ENCODE results near the gene SLC5A12.

The SLC5A12 gene

GRCh38 chr11:26717771-26718170 lies 4.1 kb downstream of the SLC5A12 start:
- DNase-seq: no peak

DNA sequence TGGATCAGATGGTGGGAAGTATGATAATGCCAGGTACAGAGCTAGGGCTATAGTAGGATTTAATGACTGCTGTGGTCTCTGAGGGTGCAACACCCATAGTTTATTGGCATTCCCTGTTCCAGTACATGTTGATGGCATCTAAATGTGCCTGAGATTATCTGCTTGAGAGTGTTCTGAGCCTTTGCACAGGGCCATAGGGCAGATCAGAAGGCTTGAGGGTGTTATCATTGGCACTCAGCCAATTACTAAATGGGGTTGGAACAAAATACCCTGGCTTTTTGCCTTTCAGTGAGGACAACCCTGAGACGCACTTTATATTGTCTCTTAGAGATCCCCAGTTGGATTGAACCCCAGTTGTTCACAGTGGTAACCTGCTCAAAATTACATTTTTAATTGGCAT lies 6.7 kb downstream of the SLC5A12 start:
- no peak for DNase-seq

GRCh38 chr11:26712497-26712896 lies 9.4 kb downstream of the SLC5A12 start:
- no peak for DNase-seq

GRCh38 chr11:26710489-26710888 lies 11.4 kb downstream of the SLC5A12 start:
- DNase-seq: no peak

GRCh38 chr11:26708736-26709456 lies 13.0 kb downstream of the SLC5A12 start:
- no peak for DNase-seq

DNA sequence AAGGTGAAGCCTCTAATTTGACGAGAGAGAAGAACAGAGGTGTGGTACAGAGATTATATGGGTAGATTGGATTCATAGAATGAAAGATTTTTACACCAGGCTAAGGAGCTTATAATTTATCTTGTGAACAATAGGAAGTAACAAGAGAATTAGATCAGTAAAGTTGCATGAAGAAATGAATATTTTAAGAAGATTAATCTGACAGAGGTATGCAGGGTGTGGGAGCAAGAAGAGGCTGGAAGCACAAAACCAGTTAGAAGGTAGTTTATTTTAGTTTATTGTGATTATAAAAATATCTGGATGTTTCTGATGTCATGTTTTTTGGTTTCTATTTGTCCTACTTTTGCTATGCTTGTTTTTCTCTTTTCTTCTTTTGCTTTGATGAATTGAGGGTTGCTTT lies 15.7 kb downstream of the SLC5A12 start:
- DNase-seq: no peak

DNA sequence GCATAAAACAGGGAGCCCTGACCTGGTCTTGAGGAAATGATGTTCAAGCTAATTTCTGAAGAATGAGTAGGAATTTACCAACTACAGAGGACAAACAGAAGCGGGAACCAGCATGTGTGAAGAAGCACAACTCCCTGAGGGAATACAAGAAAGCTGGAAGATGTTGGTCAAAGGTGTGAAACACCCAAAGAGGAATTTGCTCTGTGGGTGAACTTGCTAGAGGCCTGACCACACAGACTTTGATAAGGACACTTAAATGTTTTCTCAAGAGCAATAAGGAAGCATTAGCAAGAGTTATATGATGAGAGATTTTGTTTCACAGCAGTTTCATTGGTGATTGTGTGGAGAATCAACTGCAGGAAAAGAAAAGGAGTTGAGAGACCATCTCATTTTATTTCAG lies 17.6 kb downstream of the SLC5A12 start:
- DNase-seq: no peak

DNA sequence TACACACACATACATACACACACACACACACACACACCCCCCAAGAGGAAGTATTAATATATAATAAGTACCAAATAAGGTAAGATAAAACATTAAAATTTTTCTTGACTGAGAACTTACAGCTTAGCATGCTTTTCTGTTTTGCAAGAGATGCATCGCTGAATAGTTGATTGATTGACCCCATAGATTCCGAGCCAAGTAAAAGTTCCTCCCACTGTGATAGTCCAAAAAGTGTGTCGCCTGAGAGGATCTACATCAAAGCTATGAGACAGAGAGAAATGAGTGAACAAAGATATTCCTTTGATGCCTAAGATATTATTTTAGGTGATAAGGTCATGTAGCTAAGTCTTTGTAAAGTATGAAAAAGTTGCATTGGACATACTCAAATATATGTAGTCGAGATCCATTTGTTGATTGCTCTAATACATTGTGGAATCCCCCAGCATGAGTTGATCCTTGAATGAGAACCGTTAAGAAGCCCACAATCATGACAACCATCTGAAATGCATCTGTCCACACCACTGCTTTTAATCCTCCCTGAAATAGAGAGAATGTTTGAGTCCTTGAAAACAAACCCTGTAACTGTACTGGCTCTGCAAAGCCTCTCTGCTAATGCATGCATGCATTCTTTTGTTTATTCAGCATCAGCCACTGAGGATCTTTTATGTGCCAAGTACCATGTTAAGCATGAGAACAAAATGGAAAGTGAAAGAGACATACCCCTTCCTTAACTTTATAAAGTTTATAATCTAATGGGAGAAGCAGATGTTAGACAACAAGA lies 18.3 kb downstream of the SLC5A12 start:
- no peak for DNase-seq

DNA sequence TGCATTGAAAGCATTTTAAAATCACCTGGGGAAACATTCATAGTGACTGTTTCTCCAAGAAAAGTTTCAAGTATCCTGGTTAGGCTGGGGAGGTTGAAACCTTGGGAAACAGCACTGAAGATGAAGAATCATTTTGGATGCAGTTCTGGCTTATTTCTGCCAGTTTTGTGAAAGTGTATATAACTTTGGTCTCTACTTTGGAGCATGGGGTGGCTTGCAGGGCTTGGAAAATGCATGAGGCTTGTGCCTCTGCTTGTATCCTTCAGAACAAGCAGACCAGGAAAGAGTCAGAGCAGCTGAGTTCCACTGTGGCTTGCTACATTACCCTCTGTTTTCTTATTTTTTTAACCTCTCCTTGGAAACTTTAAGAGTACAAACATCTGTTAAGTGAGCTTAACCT lies 19.5 kb downstream of the SLC5A12 start:
- DNase-seq: no peak

DNA sequence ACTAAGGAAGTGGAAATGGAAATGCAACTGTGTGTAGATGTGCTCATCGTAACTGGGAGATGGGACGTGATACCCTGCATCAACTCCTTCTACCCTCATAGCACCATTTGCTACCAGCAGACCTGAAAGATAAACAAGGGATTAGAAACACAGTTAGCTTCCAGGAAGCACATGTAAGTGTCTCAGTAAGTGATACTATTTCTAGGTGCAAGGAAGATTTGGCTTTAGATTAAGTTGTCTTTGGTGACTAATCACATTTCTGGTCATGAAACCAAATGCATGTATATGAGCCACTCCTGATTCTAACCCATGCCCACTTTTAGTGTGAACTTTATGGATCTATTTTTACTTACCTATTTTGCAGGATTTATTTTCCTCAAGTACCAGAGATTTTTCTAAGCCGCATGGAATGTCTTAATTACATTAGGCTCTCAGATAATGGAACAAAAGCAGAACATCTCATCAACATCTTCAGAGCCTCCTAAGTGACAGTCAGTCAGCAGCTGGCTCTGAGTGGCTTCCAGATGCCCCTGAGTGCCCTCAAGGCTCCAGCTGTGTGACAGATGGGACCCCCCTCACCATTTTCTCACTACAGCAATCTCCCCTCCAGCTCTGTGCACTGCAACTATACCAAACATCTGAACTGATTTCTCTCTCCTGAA lies 21.2 kb downstream of the SLC5A12 start:
- no peak for DNase-seq

- no peak for DNase-seq
Observed at GRCh38 chr11:26698224-26698623, 23.6 kb downstream of the SLC5A12 start.

DNA sequence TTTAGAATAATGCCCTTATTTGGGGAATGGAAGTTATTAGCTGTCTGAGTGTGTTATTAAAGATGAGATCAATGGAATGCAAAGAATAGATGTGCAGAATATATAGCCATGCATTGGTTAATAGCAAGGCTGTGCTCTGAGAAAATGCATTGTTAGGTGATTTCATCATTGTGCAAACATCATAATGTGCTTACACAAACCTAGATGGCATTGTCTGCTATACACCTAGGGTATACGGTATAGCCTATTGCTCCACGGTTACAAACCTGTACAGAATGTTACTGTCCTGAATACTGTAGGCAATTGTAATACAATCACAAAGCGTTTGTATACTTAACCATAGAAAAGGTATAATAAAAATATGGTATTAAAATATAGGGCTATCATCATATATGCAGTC lies 25.5 kb downstream of the SLC5A12 start:
- no peak for DNase-seq

- DNase-seq: no peak
Observed at GRCh38 chr11:26688701-26689100, 33.2 kb downstream of the SLC5A12 start.

- DNase-seq: no peak
Observed at GRCh38 chr11:26687351-26687750, 34.5 kb downstream of the SLC5A12 start.

DNA sequence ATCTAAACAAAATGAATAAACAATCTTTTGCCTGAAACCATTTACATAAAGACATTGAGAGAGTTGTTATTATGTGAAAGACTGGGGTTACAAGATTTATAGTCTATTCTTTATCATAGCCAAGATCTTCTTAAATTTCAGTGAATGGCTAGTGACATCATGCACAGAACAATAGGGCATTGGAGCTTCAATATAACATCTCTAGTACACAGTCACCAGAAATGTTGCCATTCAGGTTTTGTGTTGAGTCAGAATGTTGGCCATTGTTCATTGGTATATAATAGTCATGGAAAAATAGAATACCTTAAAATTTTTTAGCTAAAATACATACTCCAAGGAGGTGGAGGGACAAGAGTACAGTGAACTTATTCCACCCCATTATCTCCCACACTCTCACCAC lies 44.3 kb downstream of the SLC5A12 start:
- DNase-seq: no peak

DNA sequence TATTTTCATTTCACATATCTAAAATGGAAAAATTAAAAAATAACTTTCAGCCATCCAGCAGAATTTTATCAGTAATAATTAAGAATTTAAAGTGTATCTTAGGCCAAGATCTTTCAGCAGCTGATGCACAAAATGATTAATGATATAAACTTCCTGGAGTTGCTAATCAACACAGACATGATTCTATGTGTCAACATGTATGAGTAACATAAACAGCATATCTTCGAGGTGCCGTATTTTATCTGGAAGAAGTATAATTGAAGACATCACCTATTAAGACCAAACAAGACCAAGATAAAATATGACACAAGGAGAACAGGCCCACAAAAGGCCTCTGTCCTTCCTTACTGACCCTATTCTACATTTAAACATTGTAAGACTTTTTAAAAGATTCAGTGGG lies 45.2 kb downstream of the SLC5A12 start:
- no peak for DNase-seq

DNA sequence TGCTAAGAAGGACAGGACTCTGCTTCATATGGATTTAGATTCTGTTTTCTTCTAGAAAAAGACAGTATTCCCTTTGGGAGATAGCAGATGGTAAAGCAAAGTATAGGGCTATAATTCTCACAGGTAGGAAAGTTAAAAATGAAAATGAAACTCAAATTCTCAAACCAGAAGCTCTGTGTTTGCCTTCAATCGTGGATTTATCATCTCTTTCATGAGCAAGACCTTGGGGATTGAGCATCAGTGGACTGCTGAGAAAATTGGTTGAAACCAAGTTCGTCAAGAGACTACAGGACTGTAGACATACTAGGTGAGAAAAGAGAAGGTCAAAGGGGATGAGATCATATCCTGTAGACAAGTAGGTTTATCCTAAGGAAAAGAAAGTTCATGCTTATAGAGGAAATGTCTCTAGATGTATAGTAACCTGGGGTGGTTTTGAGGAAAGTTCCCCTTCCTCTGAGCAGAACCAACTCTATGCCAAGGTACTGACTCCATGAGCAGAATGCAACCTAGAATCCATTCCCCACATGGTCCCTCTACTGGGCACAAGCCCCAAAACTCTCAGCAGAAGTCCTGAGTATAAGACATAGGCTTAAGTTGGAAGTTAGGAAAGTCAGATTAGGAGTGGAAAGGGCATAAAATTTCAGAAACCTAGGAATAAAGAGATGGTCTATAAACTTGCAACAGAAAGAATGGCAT lies 46.5 kb downstream of the SLC5A12 start:
- no peak for DNase-seq

DNA sequence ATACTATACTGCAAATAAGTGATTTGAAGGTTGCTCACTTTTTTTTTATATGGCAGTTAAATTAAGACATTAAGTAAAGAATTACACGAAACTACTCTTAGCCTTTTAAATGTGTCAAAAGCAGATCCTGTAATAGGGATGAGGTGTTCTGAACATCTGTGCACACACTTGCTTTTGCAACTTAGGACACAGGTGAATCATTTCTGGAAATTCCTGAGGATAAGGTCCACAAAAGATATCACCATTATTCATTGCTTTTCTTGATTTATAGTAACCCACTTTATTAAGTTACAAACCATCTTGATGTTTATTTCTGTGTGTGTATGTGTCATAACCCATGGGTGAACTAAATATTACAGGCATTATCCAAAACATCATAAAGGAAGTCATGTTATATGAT lies 55.9 kb downstream of the SLC5A12 start:
- DNase-seq: no peak

GRCh38 chr11:26665036-26665435 lies 56.8 kb downstream of the SLC5A12 start:
- DNase-seq: no peak

GRCh38 chr11:26662916-26663315 lies 58.9 kb downstream of the SLC5A12 start:
- DNase-seq: no peak

DNA sequence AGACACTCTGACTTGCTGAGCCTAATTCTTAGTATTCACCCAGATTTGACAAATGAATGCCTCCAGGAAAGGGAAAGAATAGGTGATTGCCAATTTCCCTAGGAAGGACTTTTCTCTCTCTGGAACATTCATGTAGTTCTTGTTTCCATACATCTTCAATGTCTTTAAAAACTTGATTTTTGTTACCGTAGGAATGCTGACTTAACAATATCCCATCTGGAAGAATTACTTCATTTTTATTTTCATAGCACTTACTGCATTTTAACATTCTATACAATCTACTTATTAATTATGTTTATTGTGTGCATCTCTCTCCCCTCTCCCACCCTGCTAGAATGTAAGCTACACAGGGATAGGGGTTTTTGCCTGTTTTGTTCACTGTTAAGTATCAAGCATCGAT lies 66.6 kb downstream of the SLC5A12 start:
- DNase-seq: no peak

- no peak for DNase-seq
Observed at GRCh38 chr11:26651916-26652315, 69.9 kb downstream of the SLC5A12 start.

DNA sequence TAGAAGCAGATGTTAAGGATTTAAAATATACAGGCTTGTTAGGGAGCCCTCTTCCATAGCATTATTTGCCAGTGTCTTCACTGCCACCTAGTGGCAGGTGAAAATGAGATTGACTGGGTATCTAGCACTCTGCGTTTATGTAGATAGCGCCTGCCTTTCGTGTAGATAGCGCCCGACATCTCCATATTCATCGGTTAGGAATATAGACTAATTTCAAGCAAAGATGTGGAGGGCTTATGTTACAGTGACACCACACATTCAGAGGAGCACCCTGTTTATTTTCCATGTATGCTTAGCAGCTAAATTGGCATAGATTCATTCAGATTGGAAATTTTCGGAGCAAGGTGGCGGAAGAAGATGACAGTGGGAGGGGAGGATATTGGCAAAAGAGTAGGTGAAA lies 72.0 kb downstream of the SLC5A12 start:
- DNase-seq: no peak

Data from activated gamma-delta T cell (primary cell).